Ascending aorta (tissue), 2 donors: ENCODE measurements around the gene STYXL2. TPM values are rescaled to one million over a fixed set of nuclear protein-coding genes. Genes with fewer than 3 reads are reported as not detected.

Experiments
- DNase-seq, 2 donors: peaks; one replicate each; pipeline ENCODE4 v3.0.0-alpha.2; 2019; ENCODE audit warnings: low spot score in 2 of 2
- H3K27ac ChIP-seq, 2 donors: fragments of 200-600 bp; sonication (generic); one replicate each; pipeline ENCODE4 v1.5.1; 2016 to 2017; ENCODE audit warnings: mild to moderate bottlenecking in 1 of 2
- H3K27me3 ChIP-seq: fragments of 200-600 bp; sonication (generic); one replicate; pipeline ENCODE4 v1.5.1; 2017
- H3K36me3 ChIP-seq, 2 donors: fragments of 200-600 bp; sonication (generic); one replicate each; pipeline ENCODE4 v1.5.1; 2016
- H3K4me1 ChIP-seq, 2 donors: fragments of 200-600 bp; sonication (generic); one replicate each; pipeline ENCODE4 v1.5.1; 2016 to 2017; ENCODE audit warnings: mild to moderate bottlenecking in 1 of 2
- H3K4me3 ChIP-seq, 2 donors: fragments of 200-600 bp; sonication (generic); one replicate each; pipeline ENCODE4 v1.5.1; 2016 to 2017; ENCODE audit warnings: mild to moderate bottlenecking in 1 of 2
- H3K9me3 ChIP-seq, 2 donors: fragments of 200-600 bp; sonication (generic); one replicate each; pipeline ENCODE4 v1.5.1; 2016
- CTCF ChIP-seq, 3 experiments: fragments of 200-600 bp in 2 of 3; fragments of 450-650 bp in 1 of 3; sonication (generic) in 2 of 3; IDR thresholded peaks; one replicate each; pipeline ENCODE4 v1.5.1; 2016 to 2019; ENCODE audit warnings: antibody characterized with exemption in 3 of 3, mild to moderate bottlenecking in 1 of 3, moderate library complexity in 1 of 3
- intact Hi-C: fragments of 100-400 bp; cut with DNase I; formaldehyde crosslinking; loops from one replicate; pipeline ENCODE4 v1.15.1; 2023
- total RNA-seq: library from RNA; depleted of rRNA; stranded (reverse); fragments of >200 nt; gene quantifications from one replicate; pipeline ENCODE4 v1.1.0, GENCODE V29; 2016

The STYXL2 gene
- total RNA-seq, 1 donor from 2014 or later: 0.96 TPM

GRCh38 chr1:167137793-167138510 is 44.1 kb downstream of the STYXL2 start:
- Histone ChIP-seq H3K4me3 (no peak overlapping the region), H3K4me1 (no peaks in the 10 kb centered on the region), H3K27ac (no peak overlapping the region), H3K36me3 (no peaks in the 10 kb centered on the region), H3K27me3 (no peaks in the 10 kb centered on the region), H3K9me3 (peaks cover 0 to 2% of the 10 kb centered on the region in 2 donors)
- DNase-seq: no peak
- intact Hi-C loops: no loop called here
- TF ChIP-seq CTCF (IDR thresholded peaks at IDR 0.05): no peak

GRCh38 chr1:167138703-167139102 is 44.8 kb downstream of the STYXL2 start:
- Histone ChIP-seq H3K4me1 (no peaks in the 10 kb centered on the region), H3K9me3 (peaks cover 0 to 3% of the 10 kb centered on the region in 2 donors), H3K36me3 (no peaks in the 10 kb centered on the region), H3K27ac (no peak overlapping the region), H3K27me3 (no peaks in the 10 kb centered on the region), H3K4me3 (no peak overlapping the region)
- intact Hi-C loops: no loop called here
- TF ChIP-seq CTCF (IDR thresholded peaks at IDR 0.05): no peak
- no peak for DNase-seq

- intact Hi-C loops: no loop called here
- DNase-seq: no peak
- Histone ChIP-seq H3K4me1 (no peaks in the 10 kb centered on the region), H3K27ac (no peak overlapping the region), H3K4me3 (no peak overlapping the region), H3K27me3 (no peaks in the 10 kb centered on the region), H3K36me3 (no peaks in the 10 kb centered on the region), H3K9me3 (peaks cover 0 to 3% of the 10 kb centered on the region in 2 donors)
- TF ChIP-seq CTCF (IDR thresholded peaks at IDR 0.05): no peak
Observed at GRCh38 chr1:167141963-167142362, 48.1 kb downstream of the STYXL2 start.

Other genes with a start within 250 kb of the STYXL2 start
- 12.8 TPM for gene TADA1, start 217.8 kb upstream of the STYXL2 start, total RNA-seq
- gene ILDR2, start 118.5 kb upstream of the STYXL2 start, total RNA-seq: not detected
- not detected for gene MAEL, start 104.8 kb upstream of the STYXL2 start, total RNA-seq
- not detected for gene GPA33, start 3.7 kb upstream of the STYXL2 start, total RNA-seq
- gene POU2F1, start 126.8 kb downstream of the STYXL2 start, total RNA-seq: 3.0 TPM